Vagina (tissue), 2 donors: ENCODE measurements around the gene LACRT. TPM values are rescaled to one million over a fixed set of nuclear protein-coding genes. Genes with fewer than 3 reads are reported as not detected.

ENCODE experiments used
- DNase-seq, 2 donors: peaks; one replicate each; pipeline ENCODE4 v3.0.0-alpha.2; 2017; ENCODE audit errors: extremely low spot score in 2 of 2
- H3K27ac ChIP-seq: fragments of 200-600 bp; sonication (generic); one replicate; pipeline ENCODE4 v1.5.1; 2019
- H3K27me3 ChIP-seq: fragments of 200-600 bp; sonication (generic); one replicate; pipeline ENCODE4 v1.5.1; 2019
- H3K36me3 ChIP-seq, 2 donors: fragments of 200-600 bp; sonication (generic); one replicate each; pipeline ENCODE4 v1.5.1; 2017 to 2019
- H3K4me1 ChIP-seq: fragments of 200-600 bp; sonication (generic); one replicate; pipeline ENCODE4 v1.5.1; 2019
- H3K4me3 ChIP-seq, 2 donors: fragments of 200-600 bp; sonication (generic); 1 replicate in 1 of 2; 2 replicates in 1 of 2; pipeline ENCODE4 v1.5.1; 2016 to 2019
- H3K9me3 ChIP-seq: fragments of 200-600 bp; sonication (generic); one replicate; pipeline ENCODE4 v1.5.1; 2019
- CTCF ChIP-seq, 3 experiments: fragments of 450-650 bp in 2 of 3; fragments of 200-600 bp in 1 of 3; sonication (generic) in 1 of 3; IDR thresholded peaks; one replicate each; pipeline ENCODE4 v1.5.1; 2017 to 2019; ENCODE audit warnings: antibody characterized with exemption in 3 of 3, mild to moderate bottlenecking in 2 of 3, moderate library complexity in 2 of 3
- POLR2A ChIP-seq, 2 donors: fragments of 450-650 bp; IDR thresholded peaks; one replicate each; pipeline ENCODE4 v1.6.1; 2017; ENCODE audit warnings: antibody characterized with exemption in 2 of 2, mild to moderate bottlenecking in 2 of 2, moderate library complexity in 2 of 2
- POLR2AphosphoS5 ChIP-seq, 2 donors: sonication (generic); formaldehyde crosslinking; IDR thresholded peaks; one replicate each; pipeline ENCODE4 v1.9.0; 2017; ENCODE audit warnings: antibody characterized with exemption in 2 of 2, mild to moderate bottlenecking in 2 of 2, low read depth in 1 of 2; ENCODE audit not compliant: insufficient read depth in 1 of 2
- intact Hi-C: fragments of 100-400 bp; cut with DNase I; formaldehyde crosslinking; loops from one replicate; pipeline ENCODE4 v1.15.1; 2023
- total RNA-seq: library from RNA; depleted of rRNA; stranded (reverse); fragments of >200 nt; gene quantifications from one replicate; pipeline ENCODE4 v1.2.3, GENCODE V29; 2016

LACRT gene
- total RNA-seq, 1 donor from 2014 or later: not detected

GRCh38 chr12:54650889-54651288 is 16.2 kb upstream of the LACRT start:
- intact Hi-C loops: no loop called here
- TF ChIP-seq CTCF (IDR thresholded peaks at IDR 0.05) (no peak), POLR2AphosphoS5 (IDR thresholded peaks at IDR 0.05; ENCODE audit: insufficient read depth in 1 of 2, low read depth in 1 of 2) (no peak), POLR2A (IDR thresholded peaks at IDR 0.05) (no peak)
- no peak overlapping the region for H3K27ac ChIP-seq
- no peaks in the 10 kb centered on the region for H3K27me3 ChIP-seq
- DNase-seq: no peak
- no peaks in the 10 kb centered on the region for H3K36me3 ChIP-seq
- no peak overlapping the region for H3K4me3 ChIP-seq
- H3K9me3 ChIP-seq: no peaks in the 10 kb centered on the region
- no peaks in the 10 kb centered on the region for H3K4me1 ChIP-seq

GRCh38 chr12:54650409-54650808 is 15.7 kb upstream of the LACRT start:
- Histone ChIP-seq H3K36me3 (no peaks in the 10 kb centered on the region), H3K27ac (no peak overlapping the region), H3K9me3 (no peaks in the 10 kb centered on the region), H3K4me1 (no peaks in the 10 kb centered on the region), H3K27me3 (no peaks in the 10 kb centered on the region), H3K4me3 (no peak overlapping the region)
- intact Hi-C loops: no loop called here
- no peak for DNase-seq
- no peak for TF ChIP-seq POLR2A (IDR thresholded peaks at IDR 0.05)
- no peak for TF ChIP-seq POLR2AphosphoS5 (IDR thresholded peaks at IDR 0.05; ENCODE audit: insufficient read depth in 1 of 2, low read depth in 1 of 2)
- TF ChIP-seq CTCF (IDR thresholded peaks at IDR 0.05): no peak

GRCh38 chr12:54649825-54650224 is 15.1 kb upstream of the LACRT start:
- H3K9me3 ChIP-seq: no peaks in the 10 kb centered on the region
- H3K36me3 ChIP-seq: no peaks in the 10 kb centered on the region
- H3K27me3 ChIP-seq: no peaks in the 10 kb centered on the region
- intact Hi-C loops: loop anchor here (1.0 kb wide), 1 partner anchor 24 kb away; no protein-coding TSS in a partner anchor
- no peak overlapping the region for H3K27ac ChIP-seq
- DNase-seq: no peak
- no peaks in the 10 kb centered on the region for H3K4me1 ChIP-seq
- TF ChIP-seq POLR2AphosphoS5 (IDR thresholded peaks at IDR 0.05; ENCODE audit: insufficient read depth in 1 of 2, low read depth in 1 of 2): no peak
- TF ChIP-seq CTCF (IDR thresholded peaks at IDR 0.05): no peak
- TF ChIP-seq POLR2A (IDR thresholded peaks at IDR 0.05): no peak
- no peak overlapping the region for H3K4me3 ChIP-seq

- Histone ChIP-seq H3K4me3 (no peak within 1 kb of the TSS), H3K4me1 (no peaks in the 10 kb centered on the region), H3K27ac (no peak within 1 kb of the TSS), H3K9me3 (no peaks in the 10 kb centered on the region), H3K27me3 (no peaks in the 10 kb centered on the region), H3K36me3 (no peaks in the 10 kb centered on the region)
- TF ChIP-seq POLR2A (IDR thresholded peaks at IDR 0.05): no peak
- no peak for TF ChIP-seq CTCF (IDR thresholded peaks at IDR 0.05)
- no peak for TF ChIP-seq POLR2AphosphoS5 (IDR thresholded peaks at IDR 0.05; ENCODE audit: insufficient read depth in 1 of 2, low read depth in 1 of 2)
- intact Hi-C loops: no loop called here
- no peak for DNase-seq
Measured at GRCh38 chr12:54648265-54648664, 13.6 kb upstream of the LACRT start, which contains the start of gene DCD. TSS of gene DCD (minus strand) at chr12:54648365. CDS start at chr12:54648303, 62 bp downstream.

- no peak for DNase-seq
- no peaks in the 10 kb centered on the region for H3K27me3 ChIP-seq
- H3K4me3 ChIP-seq: no peak overlapping the region
- no peak for TF ChIP-seq POLR2A (IDR thresholded peaks at IDR 0.05)
- no peak for TF ChIP-seq CTCF (IDR thresholded peaks at IDR 0.05)
- no peak for TF ChIP-seq POLR2AphosphoS5 (IDR thresholded peaks at IDR 0.05; ENCODE audit: insufficient read depth in 1 of 2, low read depth in 1 of 2)
- intact Hi-C loops: no loop called here
- H3K9me3 ChIP-seq: no peaks in the 10 kb centered on the region
- no peak overlapping the region for H3K27ac ChIP-seq
- no peaks in the 10 kb centered on the region for H3K4me1 ChIP-seq
- H3K36me3 ChIP-seq: no peaks in the 10 kb centered on the region
Measured at GRCh38 chr12:54641554-54641953, 6.9 kb upstream of the LACRT start.
